GM19397 (cell line): ENCODE data around the gene PIK3C3.
"Not testable (repeated sequence)": the region's sequence is repeated elsewhere in the genome, so short reads cannot be mapped to it uniquely, and the experiment has no call there.

Source experiments
- ATAC-seq: cut with Tn5 transposase; IDR thresholded peaks from one replicate; pipeline ENCODE4 v1.9.1; 2021; ENCODE audit warnings: mild to moderate bottlenecking, moderate library complexity; ENCODE audit not compliant: unreplicated experiment

PIK3C3 gene

GRCh38 chr18:42068030-42068429, 113.0 kb downstream of the PIK3C3 start:
- ATAC-seq, result no peak

GRCh38 chr18:42069036-42069435, 114.0 kb downstream of the PIK3C3 start:
- ATAC-seq, result no peak

- ATAC-seq, result no peak
Measured at GRCh38 chr18:42072407-42072806, 117.4 kb downstream of the PIK3C3 start.

GRCh38 chr18:42074704-42075103, 119.7 kb downstream of the PIK3C3 start:
- no peak for ATAC-seq

GRCh38 chr18:42078711-42079110, 123.7 kb downstream of the PIK3C3 start:
- no peak for ATAC-seq

- no peak for ATAC-seq
Measured at GRCh38 chr18:42080340-42080739, 125.3 kb downstream of the PIK3C3 start.

DNA sequence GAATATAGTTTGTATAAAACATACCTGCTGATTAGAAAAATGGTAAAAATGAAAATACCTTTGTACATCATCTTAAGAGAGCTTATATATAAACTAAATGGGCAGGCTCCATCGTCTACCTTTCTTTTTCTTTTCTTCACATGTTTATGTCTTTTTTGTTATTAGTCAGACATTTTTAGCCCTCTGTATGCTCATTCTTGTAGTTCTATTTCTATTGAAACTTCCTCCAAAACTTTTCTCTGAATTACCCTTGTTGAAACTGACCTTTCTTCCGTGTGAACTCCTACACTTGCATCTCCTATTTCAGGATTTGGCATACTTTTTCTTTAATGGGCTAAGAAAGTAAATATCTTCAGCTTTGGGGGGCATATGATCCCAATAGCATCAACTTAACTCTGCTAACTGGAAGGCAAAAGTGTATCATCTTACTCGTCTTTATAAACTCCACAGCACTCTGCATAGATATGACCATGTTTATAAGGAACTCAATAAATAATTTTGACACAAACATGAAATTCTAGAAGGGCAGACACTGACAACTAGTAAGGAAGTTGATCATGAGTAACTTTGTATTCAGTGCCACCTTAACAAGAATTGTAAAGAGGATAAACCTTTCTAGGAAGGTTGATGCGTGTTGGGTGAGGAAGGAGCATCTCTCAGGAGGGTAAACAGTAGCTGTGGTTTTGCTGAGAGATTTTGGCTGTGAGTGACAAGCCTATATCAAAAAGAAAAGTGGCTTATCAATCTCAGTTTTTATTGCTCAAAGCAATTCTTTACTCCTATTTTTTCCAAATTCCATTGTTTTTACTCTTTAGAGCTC, 127.6 kb downstream of the PIK3C3 start:
- ATAC-seq, result no peak

GRCh38 chr18:42086288-42086687, 131.3 kb downstream of the PIK3C3 start:
- ATAC-seq, result no peak

GRCh38 chr18:42087235-42087634, 132.2 kb downstream of the PIK3C3 start:
- no peak for ATAC-seq

GRCh38 chr18:42087876-42088275, 132.8 kb downstream of the PIK3C3 start:
- no peak for ATAC-seq

DNA sequence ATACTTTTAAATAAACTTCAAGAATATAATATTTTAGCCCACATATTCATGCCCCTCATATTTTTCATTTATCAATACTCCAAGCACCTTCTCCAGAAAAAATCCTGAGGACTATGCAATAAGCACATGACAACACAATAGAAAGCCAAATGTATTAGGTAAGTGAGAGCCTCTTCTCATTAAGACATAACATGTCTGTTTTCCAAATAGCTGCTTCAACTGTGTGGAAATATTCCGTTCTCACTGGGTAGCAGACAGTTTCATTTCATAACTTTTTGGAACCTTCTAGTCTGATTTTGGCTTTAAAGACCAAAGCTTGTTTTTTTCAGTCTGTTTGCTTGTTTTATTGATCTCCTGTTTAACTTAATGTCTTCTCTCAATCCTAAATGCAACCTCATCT, 137.8 kb downstream of the PIK3C3 start:
- ATAC-seq, result no peak

DNA sequence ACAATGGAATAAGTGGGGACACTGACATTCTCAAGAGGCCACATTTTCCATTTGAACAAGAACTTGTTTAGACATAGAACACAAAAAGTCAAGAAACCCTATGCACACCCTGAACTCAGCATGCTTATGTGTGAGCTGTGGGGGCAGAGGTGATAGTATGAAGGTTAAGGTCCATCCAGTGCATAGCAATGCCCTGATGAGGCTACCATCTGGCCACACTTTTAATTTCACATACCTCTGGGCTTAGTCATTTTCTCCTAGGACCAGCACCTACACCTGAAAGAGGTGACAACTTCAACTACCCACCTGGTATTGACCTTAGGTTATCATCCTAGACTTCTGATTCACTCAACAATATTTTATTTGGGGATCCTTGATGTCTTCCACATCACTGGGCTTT, 139.8 kb downstream of the PIK3C3 start:
- ATAC-seq, result no peak

- no peak for ATAC-seq
Measured at GRCh38 chr18:42095732-42096377, 140.8 kb downstream of the PIK3C3 start.

- no peak for ATAC-seq
Measured at GRCh38 chr18:42100248-42100647, 145.2 kb downstream of the PIK3C3 start.

GRCh38 chr18:42100911-42101310, 145.9 kb downstream of the PIK3C3 start:
- ATAC-seq, result no peak

DNA sequence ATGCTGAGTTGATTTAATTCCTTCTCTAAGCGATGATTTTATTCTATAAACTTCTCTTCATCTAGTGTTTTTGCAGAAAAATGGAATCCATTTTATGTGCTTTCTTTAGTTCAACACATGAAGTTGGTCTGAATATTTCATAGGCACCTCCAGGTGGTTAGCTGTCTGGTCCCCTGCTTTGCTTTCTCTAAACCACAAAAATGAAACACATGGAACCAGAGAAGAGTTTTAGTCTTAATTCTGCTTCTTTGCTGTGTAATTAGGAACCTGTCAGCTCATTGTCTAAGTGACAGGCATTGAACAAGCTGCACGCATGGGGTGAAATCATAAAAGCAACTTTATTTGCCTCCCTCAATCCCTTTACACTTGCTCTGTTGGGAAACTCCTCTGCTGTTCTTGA, 150.4 kb downstream of the PIK3C3 start:
- ATAC-seq, result no peak

GRCh38 chr18:42106784-42107183, 151.8 kb downstream of the PIK3C3 start:
- no peak for ATAC-seq

- ATAC-seq, result no peak
Measured at GRCh38 chr18:42107287-42107686, 152.3 kb downstream of the PIK3C3 start.

DNA sequence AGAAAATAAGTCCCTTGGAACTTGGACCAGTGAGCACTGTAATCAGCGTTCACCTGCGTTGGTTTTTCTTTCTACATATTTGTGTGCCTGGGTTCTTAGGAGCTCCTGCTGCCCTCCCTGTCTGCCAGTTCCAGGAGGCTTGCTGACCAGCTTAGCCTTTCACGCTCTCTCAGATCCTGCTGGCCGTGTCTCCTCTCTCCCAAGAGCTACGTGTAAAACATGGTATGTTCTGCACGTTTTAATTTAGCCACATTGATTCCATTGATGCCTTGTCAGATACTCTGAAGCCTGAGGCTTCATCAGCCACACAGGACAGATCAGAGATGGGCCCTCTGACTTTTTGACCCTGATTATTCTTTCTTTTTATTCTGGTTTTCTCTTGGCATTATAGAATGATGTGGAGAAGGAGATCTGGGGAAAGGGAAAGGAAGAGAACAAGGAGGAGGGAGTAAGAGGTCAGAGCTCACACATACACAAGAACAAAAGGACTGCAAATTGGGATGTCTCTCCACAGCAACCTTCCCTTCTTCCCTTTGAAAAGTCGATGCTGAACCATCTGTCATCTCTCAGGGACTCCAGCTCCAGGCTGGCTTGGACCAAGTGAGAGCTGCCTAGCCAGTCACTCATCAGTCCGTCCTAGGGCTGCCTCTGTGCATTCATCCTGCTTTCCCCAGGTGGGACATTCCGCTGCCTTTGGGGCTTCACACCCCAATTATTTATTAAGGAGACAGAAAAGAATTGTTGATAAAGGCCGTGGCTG, 152.8 kb downstream of the PIK3C3 start:
- ATAC-seq, result no peak

- not testable (repeated sequence) for ATAC-seq
Measured at GRCh38 chr18:42112147-42112546, 157.1 kb downstream of the PIK3C3 start.

DNA sequence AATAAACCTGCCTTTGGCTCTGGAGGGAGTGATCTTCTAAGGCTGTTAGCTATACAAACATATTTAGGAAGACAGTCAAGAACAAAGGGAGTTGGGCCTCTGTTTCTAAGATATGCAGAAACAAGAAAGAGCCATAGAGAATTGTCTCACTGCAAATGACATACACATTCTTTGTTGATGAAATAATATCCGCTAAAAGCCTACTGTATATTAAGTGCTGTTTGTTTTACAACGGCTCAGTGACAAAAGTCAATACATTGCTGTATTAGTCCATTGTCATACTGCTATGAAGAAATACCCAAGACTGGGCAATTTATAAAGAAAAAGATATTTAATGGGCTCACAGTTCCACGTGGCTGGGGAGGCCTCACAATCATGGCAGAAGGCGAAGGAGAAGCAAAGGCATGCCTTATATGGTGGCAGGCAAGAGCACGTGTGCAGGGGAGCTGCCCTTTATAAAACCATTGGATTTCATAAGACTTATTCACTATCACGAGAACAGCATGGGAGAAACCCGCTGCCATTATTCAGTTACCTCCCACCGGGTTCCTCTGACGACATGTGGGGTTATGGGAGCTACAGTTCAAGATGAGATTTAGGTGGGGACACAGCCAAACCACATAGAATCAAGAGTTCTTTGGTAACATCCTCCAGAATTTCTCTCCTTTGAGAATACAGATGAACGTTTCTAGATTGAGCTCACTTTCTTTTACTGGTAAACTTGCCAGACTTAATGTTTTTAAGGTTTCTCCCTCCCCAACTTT, 157.8 kb downstream of the PIK3C3 start:
- no peak for ATAC-seq
